Lung (tissue), 12 donors: ENCODE measurements around the gene SPTB. TPM values are rescaled to one million over a fixed set of nuclear protein-coding genes. Genes with fewer than 3 reads are reported as not detected.
A peak's percentile ranks its signal among the peaks of the same experiment; 100 is the strongest.

ENCODE experiments used
- ATAC-seq: fragments of 200-7000 bp; cut with Tn5 transposase; one replicate; pipeline ENCODE4 v1.9.1; 2020; ENCODE audit warnings: moderate number of reproducible peaks; ENCODE audit not compliant: insufficient read depth, low FRiP score
- DNase-seq, 3 donors: peaks; one replicate each; pipeline ENCODE4 v3.0.0-alpha.2; 2013 to 2017
- H3K27ac ChIP-seq, 2 donors: one replicate each; pipeline ENCODE4 v1.5.1; 2013; ENCODE audit warnings: mild to moderate bottlenecking in 2 of 2, moderate library complexity in 2 of 2, control low read depth in 1 of 2, inconsistent platforms in 1 of 2, low read depth in 1 of 2, low read length in 1 of 2
- H3K27me3 ChIP-seq, 3 donors: one replicate each; pipeline ENCODE4 v1.5.1; 2013; ENCODE audit warnings: low read length in 2 of 3; ENCODE audit not compliant: control insufficient read depth in 3 of 3, insufficient read depth in 3 of 3
- H3K36me3 ChIP-seq, 4 donors: one replicate each; pipeline ENCODE4 v1.5.1; 2013; ENCODE audit warnings: low read length in 4 of 4, mild to moderate bottlenecking in 1 of 4, moderate library complexity in 1 of 4; ENCODE audit not compliant: control insufficient read depth in 4 of 4, insufficient read depth in 4 of 4
- H3K4me1 ChIP-seq, 5 donors: one replicate each; pipeline ENCODE4 v1.5.1; 2013; ENCODE audit warnings: low read length in 5 of 5, mild to moderate bottlenecking in 2 of 5, moderate library complexity in 1 of 5; ENCODE audit not compliant: control insufficient read depth in 5 of 5, insufficient read depth in 5 of 5
- H3K4me3 ChIP-seq: one replicate; pipeline ENCODE4 v1.5.1; 2013; ENCODE audit warnings: mild to moderate bottlenecking, control low read depth, moderate library complexity
- H3K9ac ChIP-seq, 2 donors: one replicate each; pipeline ENCODE4 v1.5.1; 2013; ENCODE audit warnings: low read length in 2 of 2, control low read depth in 1 of 2; ENCODE audit not compliant: insufficient read depth in 1 of 2
- H3K9me3 ChIP-seq, 4 donors: one replicate each; pipeline ENCODE4 v1.5.1; 2013; ENCODE audit warnings: low read length in 3 of 4, mild to moderate bottlenecking in 1 of 4, moderate library complexity in 1 of 4; ENCODE audit not compliant: control insufficient read depth in 4 of 4, insufficient read depth in 3 of 4
- WGBS, 2 donors: extraction: QIAGEN DNeasy Blood & Tissue Kit; methylation state at CpG; one replicate each; pipeline ENCODE4 v1.1.7; 2013; 5-methylcytosine and 5-hydroxymethylcytosine counted together
- polyA plus RNA-seq, 2 donors: library from polyadenylated mRNA; stranded (reverse); fragments of 200-250 nt; gene quantifications; one replicate each; pipeline ENCODE4 v1.2.1, GENCODE V29; 2013
- total RNA-seq, 2 donors: library from RNA; depleted of rRNA in 1 of 2; stranded (reverse); fragments of >200 nt in 1 of 2; gene quantifications; one replicate each; pipeline ENCODE4 v1.2.1, GENCODE V29; 2014 to 2021
- TF ChIP-seq, protein P1 (sequence below): IDR thresholded peaks from 2 replicates; pipeline ENCODE4 v1.5.1; 2012; ENCODE audit warnings: mild to moderate bottlenecking; ENCODE audit errors: control extremely low read depth, extremely low read depth
- donor health status: control.
- donor health status: control.
- donor health status: Bipolar disorder and iron deficiency.
- donor health status: healthy.
- donor health status: DM: yes; HTN: yes; CAD: no.

The SPTB gene
- total and polyA plus RNA-seq, 4 donors, result 1.2 to 11.5 (median 2.1) TPM

DNA sequence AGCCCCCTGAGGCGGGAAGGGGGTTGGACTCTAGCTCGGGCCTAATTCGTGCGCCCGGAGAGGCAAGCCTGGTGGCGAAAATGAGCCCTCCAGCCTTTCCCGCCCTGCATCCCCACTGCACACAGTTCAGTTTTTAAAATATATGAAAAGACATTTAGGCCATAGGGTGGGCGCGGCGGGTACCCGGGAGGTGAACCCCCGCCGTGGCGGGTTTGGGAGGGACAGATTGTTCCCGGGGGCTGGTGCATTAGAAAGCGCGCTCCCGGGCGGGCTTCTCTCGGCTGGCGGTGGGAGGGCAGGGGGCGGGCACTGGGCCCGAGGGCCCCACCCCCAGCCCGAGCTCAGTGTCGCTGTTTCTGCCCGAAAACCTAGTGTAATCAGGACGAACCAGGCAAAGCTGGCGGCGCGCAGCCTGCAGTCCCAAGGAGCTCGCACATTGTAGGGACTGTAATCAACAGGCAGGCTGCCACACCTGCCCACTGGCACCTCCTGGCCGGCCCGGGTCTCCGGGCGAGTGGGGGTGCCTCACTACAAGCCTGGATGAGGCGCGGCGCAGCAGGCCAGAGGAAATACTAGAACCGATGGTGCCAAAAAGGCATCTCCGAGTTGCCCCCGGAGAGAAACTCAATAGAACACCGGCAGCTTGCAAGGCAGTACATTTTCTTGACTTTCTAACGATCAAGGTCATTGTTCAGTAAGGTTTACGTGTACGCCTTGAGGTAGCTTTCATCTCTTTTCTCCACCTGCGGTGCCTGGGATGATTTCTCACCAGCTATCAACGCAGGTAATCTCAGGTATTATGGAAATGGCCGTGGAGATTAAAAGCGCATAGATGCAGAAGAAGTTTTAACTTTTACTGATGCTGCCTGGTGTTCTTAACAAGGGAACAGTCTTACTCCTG lies 764 bp upstream of the SPTB start:
- no peaks in the 10 kb centered on the region for H3K36me3 ChIP-seq
- WGBS, 2 donors, result 3% methylated on average over 49 of the region's 49 CpGs
- peak; percentile 49 to 57 (median 55) for DNase-seq
- H3K4me1 ChIP-seq, result peaks cover 0 to 12% (median 4%) of the 10 kb centered on the region in 5 donors
- TF ChIP-seq, protein P1, sequence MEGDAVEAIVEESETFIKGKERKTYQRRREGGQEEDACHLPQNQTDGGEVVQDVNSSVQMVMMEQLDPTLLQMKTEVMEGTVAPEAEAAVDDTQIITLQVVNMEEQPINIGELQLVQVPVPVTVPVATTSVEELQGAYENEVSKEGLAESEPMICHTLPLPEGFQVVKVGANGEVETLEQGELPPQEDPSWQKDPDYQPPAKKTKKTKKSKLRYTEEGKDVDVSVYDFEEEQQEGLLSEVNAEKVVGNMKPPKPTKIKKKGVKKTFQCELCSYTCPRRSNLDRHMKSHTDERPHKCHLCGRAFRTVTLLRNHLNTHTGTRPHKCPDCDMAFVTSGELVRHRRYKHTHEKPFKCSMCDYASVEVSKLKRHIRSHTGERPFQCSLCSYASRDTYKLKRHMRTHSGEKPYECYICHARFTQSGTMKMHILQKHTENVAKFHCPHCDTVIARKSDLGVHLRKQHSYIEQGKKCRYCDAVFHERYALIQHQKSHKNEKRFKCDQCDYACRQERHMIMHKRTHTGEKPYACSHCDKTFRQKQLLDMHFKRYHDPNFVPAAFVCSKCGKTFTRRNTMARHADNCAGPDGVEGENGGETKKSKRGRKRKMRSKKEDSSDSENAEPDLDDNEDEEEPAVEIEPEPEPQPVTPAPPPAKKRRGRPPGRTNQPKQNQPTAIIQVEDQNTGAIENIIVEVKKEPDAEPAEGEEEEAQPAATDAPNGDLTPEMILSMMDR, result no peak
- H3K9ac ChIP-seq, result no peak overlapping the region
- H3K27ac ChIP-seq, result peak overlapping the region in 1 of 2 donors; percentile 84
- peaks cover 3 to 62% (median 55%) of the 10 kb centered on the region in 3 donors for H3K27me3 ChIP-seq
- no peaks in the 10 kb centered on the region for H3K9me3 ChIP-seq
- peak; percentile 75 for ATAC-seq
- peak overlapping the region; percentile 35 for H3K4me3 ChIP-seq

DNA sequence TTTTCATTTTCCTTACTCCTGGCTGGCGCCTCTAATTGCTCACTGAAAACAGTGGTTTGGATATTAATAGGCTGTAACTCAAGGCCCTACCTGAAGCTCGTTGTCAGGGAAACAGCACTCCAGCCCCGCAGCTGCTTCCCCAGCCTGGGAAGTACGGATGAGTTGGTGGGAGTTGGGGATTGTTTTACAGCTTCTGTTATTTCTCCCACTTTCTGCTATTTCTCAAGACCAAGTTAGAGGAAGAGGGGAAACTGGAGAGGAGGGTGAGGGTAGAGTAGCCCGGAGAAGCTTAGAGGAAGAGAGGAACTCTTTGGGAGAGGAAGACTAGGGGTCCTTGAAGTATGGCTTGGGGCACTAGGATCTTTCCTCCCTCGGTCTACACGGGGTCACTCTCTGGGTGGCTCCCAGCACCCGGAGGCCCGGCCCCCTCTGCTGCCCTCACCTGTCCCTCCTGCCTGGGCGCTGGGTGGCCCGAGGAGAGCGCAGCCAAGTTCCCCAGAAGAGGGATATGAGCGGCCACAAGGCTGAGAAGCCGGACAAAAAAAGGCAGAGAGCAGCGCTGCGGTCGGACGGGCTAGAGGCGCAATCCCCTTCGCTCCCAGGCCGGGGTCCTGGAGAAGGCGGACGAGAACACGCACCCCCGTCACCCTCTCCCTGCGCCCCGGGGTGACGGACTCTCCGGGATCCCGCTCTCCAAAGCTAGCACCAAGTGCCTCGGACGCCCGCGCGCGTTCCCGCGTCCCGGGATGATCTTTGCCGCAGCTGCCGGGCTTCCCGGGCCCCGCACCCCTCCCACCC lies 671 bp downstream of the SPTB start:
- peaks cover 0 to 12% (median 4%) of the 10 kb centered on the region in 5 donors for H3K4me1 ChIP-seq
- no peak for ATAC-seq
- H3K27me3 ChIP-seq, result peaks cover 3 to 64% (median 59%) of the 10 kb centered on the region in 3 donors
- H3K36me3 ChIP-seq, result no peaks in the 10 kb centered on the region
- DNase-seq, result peak in 2 of 3 donors; percentile 4 to 28
- TF ChIP-seq, protein P1, result no peak
- H3K27ac ChIP-seq, result peak overlapping the region in 1 of 2 donors; percentile 84
- H3K9ac ChIP-seq, result no peak overlapping the region
- WGBS, 2 donors, result 6 to 7% methylated on average over 42 to 43 of the region's 43 CpGs
- no peaks in the 10 kb centered on the region for H3K9me3 ChIP-seq
- H3K4me3 ChIP-seq, result no peak overlapping the region

- H3K27ac ChIP-seq, result no peak overlapping the region
- no peak overlapping the region for H3K4me3 ChIP-seq
- no peaks in the 10 kb centered on the region for H3K36me3 ChIP-seq
- H3K9ac ChIP-seq, result no peak overlapping the region
- DNase-seq, result no peak
- TF ChIP-seq, protein P1, result no peak
- peaks cover 3 to 57% (median 50%) of the 10 kb centered on the region in 3 donors for H3K27me3 ChIP-seq
- 81 to 92% methylated on average over 4 of the region's 4 CpGs for WGBS, 2 donors
- no peak for ATAC-seq
- peaks cover 0 to 12% (median 4%) of the 10 kb centered on the region in 5 donors for H3K4me1 ChIP-seq
- no peaks in the 10 kb centered on the region for H3K9me3 ChIP-seq
Observed at GRCh38 chr14:64877846-64878245, 1.9 kb downstream of the SPTB start.
